BJ (cell line): Measurements from ENCODE around the gene OR2L3. TPM values are rescaled to one million over a fixed set of nuclear protein-coding genes. Genes with fewer than 3 reads are reported as not detected.

Experiments
- CTCF ChIA-PET: fragments of 350-600 bp; formaldehyde crosslinking; extraction: SDS; loops from one replicate; lab custom pipeline; 2021; ENCODE audit warnings: antibody characterized with exemption, inconsistent platforms; lab: Yijun Ruan, JAX
- POLR2A ChIA-PET: fragments of 300-600 bp; sonication (Branson Sonifier 250); formaldehyde crosslinking; extraction: SDS; loops from one replicate; lab custom pipeline; 2021; ENCODE audit warnings: antibody characterized with exemption; lab: Charles Lee
- DNase-seq: peaks from one replicate; pipeline ENCODE4 v3.0.0-alpha.2; 2011; ENCODE audit warnings: low read depth
- H3K27me3 ChIP-seq: 2 replicates; pipeline ENCODE4 v1.6.0; 2011; ENCODE audit warnings: low read length; ENCODE audit not compliant: control insufficient read depth, insufficient read depth
- H3K36me3 ChIP-seq: 2 replicates; pipeline ENCODE4 v1.5.1; 2011; ENCODE audit warnings: low read length; ENCODE audit not compliant: control insufficient read depth, insufficient read depth
- H3K4me3 ChIP-seq: 2 replicates; pipeline ENCODE4 v1.5.1; 2011; ENCODE audit warnings: low read depth, mild to moderate bottlenecking, control low read depth, low read length
- CTCF ChIP-seq: IDR thresholded peaks from 2 replicates; pipeline ENCODE4 v1.5.1; 2011; ENCODE audit warnings: low read depth, mild to moderate bottlenecking, control low read depth, inconsistent platforms, low read length, moderate library complexity; ENCODE audit not compliant: insufficient read depth
- polyA plus RNA-seq: library from polyadenylated mRNA; depleted of rRNA; stranded (reverse); fragments of >200 nt; gene quantifications from 2 replicates; pipeline ENCODE4 v1.2.3, GENCODE V29; 2011

Gene OR2L3
- polyA plus RNA-seq, 1 experiment = not detected

DNA sequence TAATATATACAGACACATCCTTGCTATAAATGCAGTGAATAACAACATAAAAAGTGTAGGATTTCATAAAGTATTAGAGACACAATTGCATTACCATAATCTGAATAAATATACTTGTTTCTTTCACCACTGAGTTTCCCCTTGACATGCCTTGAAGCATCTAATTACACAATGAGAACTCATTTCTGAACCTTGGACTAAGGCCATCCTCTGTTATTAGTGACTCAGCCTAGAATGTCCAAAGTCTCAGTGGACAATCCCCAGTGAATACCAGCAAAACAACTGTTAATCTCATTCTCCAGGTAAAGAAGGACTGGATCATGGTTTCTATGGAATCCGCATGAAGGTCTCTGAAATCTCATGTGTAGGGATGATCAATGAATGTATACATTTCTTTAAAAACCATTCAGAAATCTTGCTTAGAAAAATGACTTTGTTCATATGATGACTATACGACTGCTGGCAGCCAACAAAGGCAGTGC is 33.4 kb upstream of the OR2L3 start, which contains the start of gene OR2L5:
OR2L5 (plus strand) TSS at position 432 of the 482 bp plus-strand sequence. CDS start 8,288 bp downstream, outside the sequence.
- POLR2A ChIA-PET = no interaction called here
- Histone ChIP-seq H3K27me3 (no peaks in the 10 kb centered on the region), H3K4me3 (no peak within 1 kb of the TSS), H3K36me3 (no peaks in the 10 kb centered on the region)
- no peak for DNase-seq
- no peak for TF ChIP-seq CTCF
- CTCF ChIA-PET = no interaction called here

- no peak for TF ChIP-seq CTCF
- no peak for DNase-seq
- Histone ChIP-seq H3K4me3 (no peak overlapping the region), H3K27me3 (no peaks in the 10 kb centered on the region), H3K36me3 (no peaks in the 10 kb centered on the region)
- CTCF ChIA-PET = no interaction called here
- POLR2A ChIA-PET = no interaction called here
Observed at GRCh38 chr1:248015803-248016202, 30.8 kb upstream of the OR2L3 start.

DNA sequence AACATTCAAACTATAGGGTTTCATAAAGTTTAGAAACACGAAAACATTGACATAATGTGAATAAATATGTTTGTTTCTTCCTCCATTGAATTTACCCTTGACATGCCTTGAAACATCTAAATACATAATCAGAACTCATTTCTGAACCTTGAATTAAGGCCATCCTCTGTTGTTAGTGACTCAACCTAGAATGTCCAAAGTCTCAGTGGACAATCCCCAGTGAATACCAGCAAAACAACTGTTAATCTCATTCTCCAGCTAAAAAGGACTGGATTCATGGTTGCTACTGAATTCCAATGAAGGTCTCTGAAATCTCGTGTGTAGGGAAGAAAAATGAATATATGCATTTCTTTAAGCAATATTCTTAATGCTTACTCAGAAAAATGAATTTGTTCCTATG is 16.9 kb upstream of the OR2L3 start, which contains the start of gene OR2L2:
OR2L2 (plus strand) TSS at position 301 of the 400 bp plus-strand sequence. CDS start 8,198 bp downstream, outside the sequence.
- POLR2A ChIA-PET = no interaction called here

DNA sequence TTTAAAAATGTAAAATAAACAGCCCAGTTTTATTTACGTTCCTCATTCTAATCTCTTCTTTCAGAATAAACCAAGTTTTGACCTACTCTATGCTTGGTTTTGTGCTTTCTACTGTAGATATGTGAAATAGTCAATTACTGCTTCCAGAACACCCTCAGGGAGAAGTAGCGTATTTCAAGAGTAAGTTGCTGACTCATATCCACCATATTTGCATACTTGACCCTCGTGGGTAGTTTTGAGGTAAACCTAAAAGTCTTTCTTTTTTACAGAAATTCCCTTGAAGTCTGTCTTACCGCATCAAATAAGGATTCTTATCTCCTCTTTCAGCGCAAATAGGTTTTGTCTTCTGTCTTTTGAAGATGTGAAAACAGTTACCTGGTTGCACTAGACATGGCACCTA is 1.4 kb upstream of the OR2L3 start:
- ChIA-PET CTCF (no interaction called here), POLR2A (no interaction called here)
- no peak for TF ChIP-seq CTCF
- Histone ChIP-seq H3K4me3 (no peak overlapping the region), H3K36me3 (no peaks in the 10 kb centered on the region), H3K27me3 (no peaks in the 10 kb centered on the region)
- DNase-seq = no peak

More for the DNA sequence above, 16.9 kb upstream of the OR2L3 start, which contains the start of gene OR2L2:
- no peak for DNase-seq
- no peak within 1 kb of the TSS for H3K4me3 ChIP-seq
- no peaks in the 10 kb centered on the region for H3K27me3 ChIP-seq
- TF ChIP-seq CTCF = no peak
- H3K36me3 ChIP-seq = no peaks in the 10 kb centered on the region
- CTCF ChIA-PET = no interaction called here

GRCh38 chr1:248047008-248047407 is 372 bp downstream of the OR2L3 start:
- no peak for DNase-seq
- ChIA-PET CTCF (no interaction called here), POLR2A (no interaction called here)
- Histone ChIP-seq H3K4me3 (no peak overlapping the region), H3K36me3 (no peaks in the 10 kb centered on the region), H3K27me3 (no peaks in the 10 kb centered on the region)
- no peak for TF ChIP-seq CTCF
